HEK293 (cell line): ENCODE results near the gene TNPO3.

Experiments used
- CTCF ChIA-PET: fragments of 350-600 bp; formaldehyde crosslinking; extraction: SDS; loops from one replicate; lab custom pipeline; 2021; ENCODE audit warnings: antibody characterized with exemption; lab: Yijun Ruan, JAX
- POLR2A ChIA-PET: fragments of 300-600 bp; formaldehyde crosslinking; extraction: SDS; loops from one replicate; lab custom pipeline; 2020; ENCODE audit warnings: antibody characterized with exemption, inconsistent platforms; lab: Yijun Ruan, JAX
- H3K27ac ChIP-seq: fragments of 200-500 bp; sonication (Bioruptor generic); 2 replicates; pipeline ENCODE4 v1.5.1; 2014; ENCODE audit warnings: low read depth, low read length, control low read depth, inconsistent platforms; ENCODE audit errors: extremely low read depth
- H3K36me3 ChIP-seq, 2 experiments: fragments of 200-500 bp in 1 of 2; sonication (Bioruptor generic) in 1 of 2; 1 replicate in 1 of 2; 2 replicates in 1 of 2; pipeline ENCODE4 v1.5.1; 2014 to 2017; ENCODE audit warnings: inconsistent platforms in 2 of 2, low read length in 2 of 2; ENCODE audit not compliant: control insufficient read depth in 2 of 2, insufficient read depth in 1 of 2
- H3K4me1 ChIP-seq: fragments of 200-500 bp; sonication (Bioruptor generic); 2 replicates; pipeline ENCODE4 v1.5.1; 2014; ENCODE audit warnings: mild to moderate bottlenecking, low read length, inconsistent platforms; ENCODE audit not compliant: control insufficient read depth, insufficient read depth
- H3K4me3 ChIP-seq: 2 replicates; pipeline ENCODE4 v1.5.1; 2011; ENCODE audit warnings: low read depth, mild to moderate bottlenecking, control low read depth, low read length, moderate library complexity
- H3K9me3 ChIP-seq: fragments of 200-500 bp; sonication (Bioruptor generic); 2 replicates; pipeline ENCODE4 v1.5.1; 2014; ENCODE audit warnings: low read depth, low read length, inconsistent platforms; ENCODE audit not compliant: control insufficient read depth, insufficient read depth
- PATZ1 ChIP-seq: fragments of 450-650 bp; formaldehyde crosslinking; IDR thresholded peaks from 2 replicates; pipeline ENCODE4 v1.5.1; 2016; ENCODE audit warnings: missing biosample characterization, missing genetic modification characterization
- PRDM10 ChIP-seq: fragments of 450-650 bp; formaldehyde crosslinking; IDR thresholded peaks from 2 replicates; pipeline ENCODE4 v1.5.1; 2016; ENCODE audit warnings: missing biosample characterization, missing genetic modification characterization
- SETDB1 ChIP-seq: IDR thresholded peaks from one replicate; pipeline ENCODE4 v1.6.1; 2017; ENCODE audit warnings: mild to moderate bottlenecking, low read length, moderate library complexity, mixed read lengths; ENCODE audit not compliant: insufficient read length
- ZBTB17 ChIP-seq: fragments of 450-650 bp; formaldehyde crosslinking; IDR thresholded peaks from 2 replicates; pipeline ENCODE4 v1.5.1; 2016; ENCODE audit warnings: missing biosample characterization, missing genetic modification characterization
- ZBTB20 ChIP-seq: fragments of 450-650 bp; formaldehyde crosslinking; IDR thresholded peaks from 2 replicates; pipeline ENCODE4 v1.5.1; 2016; ENCODE audit warnings: missing biosample characterization, missing genetic modification characterization
- ZNF121 ChIP-seq: fragments of 450-650 bp; formaldehyde crosslinking; IDR thresholded peaks from 2 replicates; pipeline ENCODE4 v1.5.1; 2016; ENCODE audit warnings: missing biosample characterization, missing genetic modification characterization
- ZNF23 ChIP-seq: fragments of 450-650 bp; formaldehyde crosslinking; IDR thresholded peaks from 2 replicates; pipeline ENCODE4 v1.5.1; 2016; ENCODE audit warnings: missing biosample characterization, missing genetic modification characterization, borderline replicate concordance
- ZNF362 ChIP-seq: fragments of 450-650 bp; formaldehyde crosslinking; IDR thresholded peaks from 2 replicates; pipeline ENCODE4 v1.5.1; 2016; ENCODE audit warnings: missing biosample characterization, missing genetic modification characterization
- ZNF37A ChIP-seq: fragments of 450-650 bp; IDR thresholded peaks from 2 replicates; pipeline ENCODE4 v1.5.1; 2018; ENCODE audit warnings: missing biosample characterization, missing genetic modification characterization
- ZNF404 ChIP-seq: fragments of 450-650 bp; formaldehyde crosslinking; IDR thresholded peaks from 2 replicates; pipeline ENCODE4 v1.5.1; 2017; ENCODE audit warnings: missing biosample characterization, missing genetic modification characterization
- ZNF433 ChIP-seq: fragments of 450-650 bp; formaldehyde crosslinking; IDR thresholded peaks from 2 replicates; pipeline ENCODE4 v1.5.1; 2016; ENCODE audit warnings: missing biosample characterization, missing genetic modification characterization, low read depth
- ZNF473 ChIP-seq: fragments of 450-650 bp; formaldehyde crosslinking; IDR thresholded peaks from 2 replicates; pipeline ENCODE4 v1.5.1; 2017; ENCODE audit warnings: missing biosample characterization, missing genetic modification characterization
- ZNF596 ChIP-seq: fragments of 450-650 bp; IDR thresholded peaks from 2 replicates; pipeline ENCODE4 v1.5.0; 2018; ENCODE audit warnings: missing biosample characterization, mild to moderate bottlenecking, missing genetic modification characterization, moderate library complexity
- ZNF621 ChIP-seq: fragments of 450-650 bp; formaldehyde crosslinking; IDR thresholded peaks from 2 replicates; pipeline ENCODE4 v1.5.1; 2017; ENCODE audit warnings: missing biosample characterization, missing genetic modification characterization
- ZNF639 ChIP-seq: fragments of 450-650 bp; formaldehyde crosslinking; IDR thresholded peaks from 2 replicates; pipeline ENCODE4 v1.5.1; 2016; ENCODE audit warnings: missing biosample characterization, missing genetic modification characterization
- ZNF660 ChIP-seq: fragments of 450-650 bp; IDR thresholded peaks from 2 replicates; pipeline ENCODE4 v1.5.1; 2018; ENCODE audit warnings: missing biosample characterization, mild to moderate bottlenecking, missing genetic modification characterization
- ZNF747 ChIP-seq: fragments of 450-650 bp; formaldehyde crosslinking; IDR thresholded peaks from 2 replicates; pipeline ENCODE4 v1.5.1; 2016; ENCODE audit warnings: missing biosample characterization, missing genetic modification characterization
- ZNF777 ChIP-seq: fragments of 450-650 bp; formaldehyde crosslinking; IDR thresholded peaks from 2 replicates; pipeline ENCODE4 v1.5.1; 2017; ENCODE audit warnings: missing biosample characterization, missing genetic modification characterization, borderline replicate concordance

TNPO3 gene

GRCh38 chr7:128937271-128937646, 117.7 kb downstream of the TNPO3 start:
- no peaks in the 10 kb centered on the region for H3K9me3 ChIP-seq
- ChIA-PET POLR2A (interaction anchor here (0.6 kb wide), 1 partner anchor 415 kb away, joined by 5 read pairs; no protein-coding TSS in a partner anchor), CTCF (interaction anchor here (0.7 to 1.2 kb wide), 2 partner anchors 110 to 154 kb away, joined by 4 read pairs; no protein-coding TSS in a partner anchor)
- no peaks in the 10 kb centered on the region for H3K36me3 ChIP-seq
- H3K4me3 ChIP-seq: no peak overlapping the region
- peak overlapping the region; percentile 66; the same call in 1 of the 2 replicates for H3K27ac ChIP-seq
- TF ChIP-seq PRDM10 (tag by site-specific recombination) (no peak), ZNF596 (tag by site-specific recombination) (no peak), ZNF621 (tag by site-specific recombination) (no peak), ZNF777 (0 out of 2 replicates have a peak, but pooled peaks have one; percentile 25), ZNF747 (tag by site-specific recombination) (no peak), ZBTB20 (tag by site-specific recombination) (no peak)
- H3K4me1 ChIP-seq: no peaks in the 10 kb centered on the region

GRCh38 chr7:128936798-128937197, 118.1 kb downstream of the TNPO3 start:
- Histone ChIP-seq H3K9me3 (no peaks in the 10 kb centered on the region), H3K36me3 (no peaks in the 10 kb centered on the region), H3K27ac (no peak overlapping the region), H3K4me1 (no peaks in the 10 kb centered on the region), H3K4me3 (no peak overlapping the region)
- TF ChIP-seq ZBTB17 (tag by site-specific recombination) (peak; percentile 65; the same call in 1 of the 2 replicates), ZNF639 (tag by site-specific recombination) (no peak)
- POLR2A ChIA-PET: interaction anchor here (0.6 kb wide), 1 partner anchor 1413 kb away, joined by 4 read pairs; no protein-coding TSS in a partner anchor
- CTCF ChIA-PET: interaction anchor here (0.7 to 1.2 kb wide), 2 partner anchors 110 to 154 kb away, joined by 4 read pairs; no protein-coding TSS in a partner anchor

- CTCF ChIA-PET: no interaction called here
- H3K36me3 ChIP-seq: no peaks in the 10 kb centered on the region
- TF ChIP-seq ZNF37A (tag by site-specific recombination) (no peak), PATZ1 (tag by site-specific recombination) (no peak), ZNF23 (tag by site-specific recombination) (no peak), ZNF660 (tag by site-specific recombination) (no peak), SETDB1 (no peak), ZNF473 (tag by site-specific recombination) (no peak), ZNF121 (tag by site-specific recombination) (no peak), ZNF362 (no peak), ZNF404 (tag by site-specific recombination) (no peak), ZNF433 (no peak)
- TF ChIP-seq, all 188 proteins: peak for 0
- POLR2A ChIA-PET: no interaction called here
- Histone ChIP-seq H3K4me1 (no peaks in the 10 kb centered on the region), H3K4me3 (no peak overlapping the region), H3K9me3 (no peaks in the 10 kb centered on the region), H3K27ac (no peak overlapping the region)
Observed at GRCh38 chr7:128935342-128935730, 119.6 kb downstream of the TNPO3 start.
